ENCODE results near the gene ACIN1. TPM values are rescaled to one million over a fixed set of nuclear protein-coding genes. Genes with fewer than 3 reads are reported as not detected.

Gene ACIN1
- total RNA-seq, 2 experiments from 2014 or later, result 282 to 288 TPM

DNA sequence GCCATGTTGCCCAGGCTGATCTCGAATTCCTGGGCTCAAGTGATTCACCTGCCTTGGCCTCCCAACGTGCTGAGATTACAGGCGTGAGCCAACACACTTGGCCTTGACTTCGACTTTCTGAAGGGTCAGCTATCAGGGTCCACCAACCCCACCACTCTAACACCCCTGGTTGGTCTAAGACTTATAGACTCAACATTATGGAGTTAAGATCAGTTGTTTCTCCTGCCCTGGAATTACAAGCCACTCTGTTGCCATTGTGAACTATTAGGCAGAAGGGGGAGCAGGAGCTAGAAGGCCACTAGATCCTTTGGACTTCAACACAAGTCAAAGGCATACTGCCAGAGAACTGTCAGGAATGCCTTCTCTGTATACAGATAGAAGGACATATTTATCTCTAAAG lies 54.8 kb downstream of the ACIN1 start:
- Mint-ChIP-seq H3K27ac (no peak overlapping the region), H3K27me3 (no peaks in the 10 kb centered on the region), H3K4me3 (no peak overlapping the region), H3K36me3 (ENCODE audit: low read depth) (no peaks in the 10 kb centered on the region), H3K9me3 (no peaks in the 10 kb centered on the region), H3K4me1 (ENCODE audit: low read depth) (peaks cover 8% of the 10 kb centered on the region)
- ATAC-seq (ENCODE audit: poor library complexity) (no peak), DNase-seq (no peak)
- TF ChIP-seq, protein P1, sequence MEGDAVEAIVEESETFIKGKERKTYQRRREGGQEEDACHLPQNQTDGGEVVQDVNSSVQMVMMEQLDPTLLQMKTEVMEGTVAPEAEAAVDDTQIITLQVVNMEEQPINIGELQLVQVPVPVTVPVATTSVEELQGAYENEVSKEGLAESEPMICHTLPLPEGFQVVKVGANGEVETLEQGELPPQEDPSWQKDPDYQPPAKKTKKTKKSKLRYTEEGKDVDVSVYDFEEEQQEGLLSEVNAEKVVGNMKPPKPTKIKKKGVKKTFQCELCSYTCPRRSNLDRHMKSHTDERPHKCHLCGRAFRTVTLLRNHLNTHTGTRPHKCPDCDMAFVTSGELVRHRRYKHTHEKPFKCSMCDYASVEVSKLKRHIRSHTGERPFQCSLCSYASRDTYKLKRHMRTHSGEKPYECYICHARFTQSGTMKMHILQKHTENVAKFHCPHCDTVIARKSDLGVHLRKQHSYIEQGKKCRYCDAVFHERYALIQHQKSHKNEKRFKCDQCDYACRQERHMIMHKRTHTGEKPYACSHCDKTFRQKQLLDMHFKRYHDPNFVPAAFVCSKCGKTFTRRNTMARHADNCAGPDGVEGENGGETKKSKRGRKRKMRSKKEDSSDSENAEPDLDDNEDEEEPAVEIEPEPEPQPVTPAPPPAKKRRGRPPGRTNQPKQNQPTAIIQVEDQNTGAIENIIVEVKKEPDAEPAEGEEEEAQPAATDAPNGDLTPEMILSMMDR (IDR thresholded peaks at IDR 0.05), result no peak
- Histone ChIP-seq H3K36me3 (ENCODE audit: insufficient read depth, low read length) (no peaks in the 10 kb centered on the region), H3K27ac (ENCODE audit: low read depth in 1 of 2, low read length in 2 of 2) (no peak overlapping the region), H3K4me1 (ENCODE audit: insufficient read depth, low read length) (peaks cover 1% of the 10 kb centered on the region), H3K4me3 (ENCODE audit: low read length) (no peak overlapping the region), H3K27me3 (ENCODE audit: control insufficient read depth in 1 of 2, insufficient read depth in 2 of 2, low read length in 2 of 2) (no peaks in the 10 kb centered on the region), H3K9me3 (ENCODE audit: control insufficient read depth in 1 of 2, insufficient read depth in 1 of 2, low read length in 2 of 2) (no peaks in the 10 kb centered on the region)
- intact Hi-C loops (cut with DNase I, micrococcal nuclease), result no loop called here
- POLR2A ChIA-PET, result interaction anchor here (0.9 kb wide), 1 partner anchor 54 kb away, joined by 3 read pairs; no protein-coding TSS in a partner anchor
- CTCF ChIA-PET, result interaction anchor here (0.7 to 1.5 kb wide), 4 partner anchors 29 to 53 kb away, joined by 3 to 4 read pairs (median 4); no protein-coding TSS in a partner anchor

DNA sequence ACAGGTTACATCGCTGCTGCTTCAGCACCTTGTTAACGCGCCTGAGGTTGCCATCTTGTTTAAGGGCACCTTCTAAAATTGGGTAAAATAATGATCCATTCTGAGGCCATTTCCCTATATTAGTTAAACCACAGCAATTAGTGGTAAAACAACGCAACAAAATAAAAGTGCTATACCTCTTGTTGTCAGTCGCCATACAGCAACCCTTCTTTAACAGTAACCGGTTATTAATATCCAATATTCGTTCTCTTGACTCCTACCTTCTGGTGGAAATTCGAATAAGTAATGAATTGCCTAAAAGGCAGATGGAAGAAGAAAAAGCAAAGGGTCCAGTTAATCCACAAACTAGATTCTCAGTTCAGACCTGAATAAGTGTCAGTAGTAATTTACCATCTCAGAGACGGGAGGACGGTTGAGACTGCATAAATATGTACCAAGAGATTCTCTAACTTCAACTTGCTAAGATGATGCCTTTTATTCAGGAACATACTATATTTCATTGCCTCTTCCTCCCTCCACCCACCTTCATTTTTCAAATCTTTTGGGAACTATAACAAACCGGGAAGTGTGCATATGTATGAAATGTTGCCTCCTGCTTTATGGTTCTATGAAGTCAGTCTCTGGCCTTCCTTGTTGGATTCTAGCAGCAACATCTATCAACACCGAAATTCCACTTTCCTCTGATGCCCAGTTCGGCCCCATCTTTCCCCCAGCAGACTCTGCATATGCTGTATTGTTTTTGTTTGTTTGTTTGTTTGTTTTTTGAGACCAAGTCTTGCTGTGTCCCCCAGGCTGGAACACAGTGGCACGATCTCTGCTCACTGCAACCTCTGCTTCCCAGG lies 59.4 kb downstream of the ACIN1 start:
- intact Hi-C loops (cut with DNase I, micrococcal nuclease), result loop anchor here (1.0 to 2.0 kb wide), 3 partner anchors 21 to 28 kb away; partner anchors contain the start of genes C14orf93 (in 1 of the 2) and CDH24 (in 1 of the 2)
- peaks cover 36% of the 10 kb centered on the region for H3K4me1 Mint-ChIP-seq (ENCODE audit: low read depth)
- peaks cover 25% of the 10 kb centered on the region for H3K36me3 ChIP-seq (ENCODE audit: insufficient read depth, low read length)
- H3K36me3 Mint-ChIP-seq (ENCODE audit: low read depth), result peaks cover 33% of the 10 kb centered on the region
- CTCF ChIA-PET, result interaction anchor here (0.7 to 2.5 kb wide), 5 partner anchors 22 to 149 kb away, joined by 3 to 16 read pairs (median 3); partner anchors contain the start of gene CDH24
- DNase-seq, result no peak
- peak overlapping the region; percentile 92 for H3K27ac Mint-ChIP-seq
- H3K4me3 Mint-ChIP-seq, result peak overlapping the region; percentile 90
- no peaks in the 10 kb centered on the region for H3K27me3 Mint-ChIP-seq
- no peaks in the 10 kb centered on the region for H3K9me3 Mint-ChIP-seq
- no peak for ATAC-seq (ENCODE audit: poor library complexity)
- H3K27ac ChIP-seq (ENCODE audit: low read depth in 1 of 2, low read length in 2 of 2), result peak overlapping the region; percentile 75 to 94
- POLR2A ChIA-PET, result interaction anchor here (0.7 to 5.3 kb wide), 11 partner anchors 12 to 286 kb away, joined by 3 to 65 read pairs (median 6); partner anchors contain the start of genes ACIN1, AJUBA, C14orf119 and PABPN1
- no peaks in the 10 kb centered on the region for H3K9me3 ChIP-seq (ENCODE audit: control insufficient read depth in 1 of 2, insufficient read depth in 1 of 2, low read length in 2 of 2)
- TF ChIP-seq, protein P1 (IDR thresholded peaks at IDR 0.05), result no peak
- no peaks in the 10 kb centered on the region for H3K27me3 ChIP-seq (ENCODE audit: control insufficient read depth in 1 of 2, insufficient read depth in 2 of 2, low read length in 2 of 2)
- peak overlapping the region; percentile 59 for H3K4me3 ChIP-seq (ENCODE audit: low read length)
- peaks cover 16% of the 10 kb centered on the region for H3K4me1 ChIP-seq (ENCODE audit: insufficient read depth, low read length)

DNA sequence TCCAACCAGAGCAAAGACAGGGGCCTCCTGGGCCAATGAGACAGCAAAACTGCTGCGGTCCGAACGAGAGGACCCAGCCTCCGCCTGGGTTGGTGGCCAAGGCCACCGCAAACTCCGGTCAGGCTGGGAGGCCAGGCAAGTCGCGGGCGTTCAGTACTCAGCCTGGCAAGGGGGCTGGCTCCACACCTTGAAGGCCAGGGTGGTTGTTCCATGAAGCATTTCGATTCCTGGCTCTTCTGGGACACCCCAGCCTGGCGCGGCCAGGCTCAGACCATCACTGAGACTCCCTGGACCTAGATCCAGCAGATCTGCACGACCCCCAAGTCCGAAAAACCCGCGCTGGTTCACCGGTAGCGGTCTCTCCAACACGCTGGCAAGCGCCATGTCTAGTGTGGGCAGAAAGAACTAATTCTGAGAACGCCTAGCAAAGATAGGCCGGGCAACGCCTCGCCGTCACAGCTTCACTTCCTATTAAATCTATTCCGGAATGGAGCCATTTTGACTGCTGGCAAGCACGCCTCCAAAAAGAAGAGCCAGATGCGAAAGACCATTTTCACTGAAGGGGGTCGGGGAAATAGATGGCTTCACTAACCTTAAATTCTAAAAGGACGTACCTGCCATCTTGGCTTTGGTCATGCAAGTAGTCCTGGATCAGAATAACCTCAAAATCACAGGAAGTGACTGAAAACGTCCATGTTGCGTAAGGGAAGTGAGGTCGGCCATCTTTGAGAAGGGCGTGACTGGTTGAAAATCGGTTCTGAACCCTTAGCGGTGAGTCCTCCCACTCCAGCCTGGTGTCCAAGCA lies 60.2 kb downstream of the ACIN1 start, which contains the start of gene PSMB5:
TSS of gene PSMB5 (minus strand) at position 403 of the 805 bp plus-strand sequence. CDS start at position 384, 19 bp downstream.
- H3K27ac ChIP-seq (ENCODE audit: low read depth in 1 of 2, low read length in 2 of 2), result peak within 1 kb of the TSS; percentile 75 to 94
- peak within 1 kb of the TSS; percentile 59 for H3K4me3 ChIP-seq (ENCODE audit: low read length)
- Mint-ChIP-seq H3K4me1 (ENCODE audit: low read depth) (peaks cover 36% of the 10 kb centered on the region), H3K27ac (peak within 1 kb of the TSS; percentile 92), H3K9me3 (no peaks in the 10 kb centered on the region), H3K27me3 (no peaks in the 10 kb centered on the region), H3K4me3 (peak within 1 kb of the TSS; percentile 90), H3K36me3 (ENCODE audit: low read depth) (peaks cover 33% of the 10 kb centered on the region)
- ChIA-PET POLR2A (interaction anchor here (0.7 to 5.3 kb wide), 11 partner anchors 11 to 286 kb away, joined by 3 to 65 read pairs (median 6); partner anchors contain the start of genes ACIN1, AJUBA, C14orf119 and PABPN1), CTCF (interaction anchor here (0.7 to 2.5 kb wide), 6 partner anchors 23 to 148 kb away, joined by 3 to 16 read pairs (median 4); partner anchors contain the start of gene CDH24)
- TF ChIP-seq, protein P1 (IDR thresholded peaks at IDR 0.05), result no peak
- no peaks in the 10 kb centered on the region for H3K27me3 ChIP-seq (ENCODE audit: control insufficient read depth in 1 of 2, insufficient read depth in 2 of 2, low read length in 2 of 2)
- DNase-seq, result peak; percentile 76 to 97 (median 80)
- ATAC-seq (ENCODE audit: poor library complexity), result peak; percentile 89
- H3K9me3 ChIP-seq (ENCODE audit: control insufficient read depth in 1 of 2, insufficient read depth in 1 of 2, low read length in 2 of 2), result no peaks in the 10 kb centered on the region
- intact Hi-C loops (cut with DNase I, micrococcal nuclease), result loop anchor here (1.0 to 2.0 kb wide), 5 partner anchors 14 to 28 kb away; partner anchors contain the start of genes C14orf93 (in 1 of the 2) and CDH24 (in 1 of the 2)
- H3K36me3 ChIP-seq (ENCODE audit: insufficient read depth, low read length), result peaks cover 27% of the 10 kb centered on the region
- H3K4me1 ChIP-seq (ENCODE audit: insufficient read depth, low read length), result peaks cover 16% of the 10 kb centered on the region
